ENCODE data around the gene NKTR. TPM values are rescaled to one million over a fixed set of nuclear protein-coding genes. Genes with fewer than 3 reads are reported as not detected.

Gene NKTR
- total and polyA plus RNA-seq, 9 of the 15 experiments (the other 6 are each of a cell fraction or from before 2014, with no cell fraction given), result 19.7 to 123 (median 92.6) TPM

DNA sequence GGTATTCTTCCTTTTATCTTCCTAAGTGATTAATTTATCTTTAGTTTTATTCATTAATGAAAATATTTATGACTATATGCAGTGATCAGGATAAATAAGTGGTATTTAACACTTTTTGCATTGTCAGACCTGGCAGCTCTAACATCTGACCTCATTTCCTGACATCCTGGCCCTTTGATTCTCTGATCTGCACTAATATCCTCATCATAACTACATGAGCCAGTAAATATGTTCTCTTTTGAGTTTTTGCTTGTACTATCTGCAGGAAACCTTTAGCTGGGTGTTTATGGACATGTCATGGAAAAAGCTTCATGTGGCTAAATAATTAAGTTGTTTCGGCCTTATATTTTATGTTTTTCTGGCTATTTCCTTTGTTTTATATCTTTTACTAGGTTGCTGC is 10.5 kb downstream of the NKTR start:
- 100% methylated on average over 1 of the region's 1 CpG for WGBS (ENCODE audit: insufficient coverage, low coverage, missing lambda C conversion rate)
- no peak overlapping the region for H3K4me2 ChIP-seq (ENCODE audit: insufficient read depth, low read length)
- H3K4me1 ChIP-seq (replicated peaks in 1 of 2; ENCODE audit: control insufficient read depth in 2 of 2, insufficient read depth in 2 of 2, low read length in 2 of 2), result peaks cover 0 to 10% of the 10 kb centered on the region in 2 experiments; a peak in 3 of 5 replicates
- intact Hi-C loops (cut with micrococcal nuclease), result no loop called here
- ChIA-PET POLR2A (interaction anchor here (0.6 to 2.5 kb wide), 5 partner anchors 9 to 31 kb away, joined by 3 to 13 read pairs (median 5); partner anchors contain the start of gene NKTR), CTCF (ENCODE audit: low intra/inter-chr PET ratio) (no interaction called here)
- no peak for FAIRE-seq
- DNase-seq (ENCODE audit: extremely low read depth in 1 of 4, low spot score in 3 of 4), result no peak
- H3K9ac ChIP-seq (ENCODE audit: insufficient read depth in 1 of 2, low read depth in 2 of 2, low read length in 2 of 2), result no peak overlapping the region
- ATAC-seq, result no peak
- peaks cover 84% of the 10 kb centered on the region for H3K36me3 ChIP-seq (ENCODE audit: control insufficient read depth, insufficient read depth, low read length)
- H2AFZ ChIP-seq (ENCODE audit: low read depth, low read length), result no peak overlapping the region
- 0 out of 2 replicates have a peak, but pooled peaks have one; percentile 10 for TF ChIP-seq ETV1 (tag; conservative IDR thresholded peaks at IDR 0.05; ENCODE audit: low read depth)
- TF ChIP-seq, protein P1, sequence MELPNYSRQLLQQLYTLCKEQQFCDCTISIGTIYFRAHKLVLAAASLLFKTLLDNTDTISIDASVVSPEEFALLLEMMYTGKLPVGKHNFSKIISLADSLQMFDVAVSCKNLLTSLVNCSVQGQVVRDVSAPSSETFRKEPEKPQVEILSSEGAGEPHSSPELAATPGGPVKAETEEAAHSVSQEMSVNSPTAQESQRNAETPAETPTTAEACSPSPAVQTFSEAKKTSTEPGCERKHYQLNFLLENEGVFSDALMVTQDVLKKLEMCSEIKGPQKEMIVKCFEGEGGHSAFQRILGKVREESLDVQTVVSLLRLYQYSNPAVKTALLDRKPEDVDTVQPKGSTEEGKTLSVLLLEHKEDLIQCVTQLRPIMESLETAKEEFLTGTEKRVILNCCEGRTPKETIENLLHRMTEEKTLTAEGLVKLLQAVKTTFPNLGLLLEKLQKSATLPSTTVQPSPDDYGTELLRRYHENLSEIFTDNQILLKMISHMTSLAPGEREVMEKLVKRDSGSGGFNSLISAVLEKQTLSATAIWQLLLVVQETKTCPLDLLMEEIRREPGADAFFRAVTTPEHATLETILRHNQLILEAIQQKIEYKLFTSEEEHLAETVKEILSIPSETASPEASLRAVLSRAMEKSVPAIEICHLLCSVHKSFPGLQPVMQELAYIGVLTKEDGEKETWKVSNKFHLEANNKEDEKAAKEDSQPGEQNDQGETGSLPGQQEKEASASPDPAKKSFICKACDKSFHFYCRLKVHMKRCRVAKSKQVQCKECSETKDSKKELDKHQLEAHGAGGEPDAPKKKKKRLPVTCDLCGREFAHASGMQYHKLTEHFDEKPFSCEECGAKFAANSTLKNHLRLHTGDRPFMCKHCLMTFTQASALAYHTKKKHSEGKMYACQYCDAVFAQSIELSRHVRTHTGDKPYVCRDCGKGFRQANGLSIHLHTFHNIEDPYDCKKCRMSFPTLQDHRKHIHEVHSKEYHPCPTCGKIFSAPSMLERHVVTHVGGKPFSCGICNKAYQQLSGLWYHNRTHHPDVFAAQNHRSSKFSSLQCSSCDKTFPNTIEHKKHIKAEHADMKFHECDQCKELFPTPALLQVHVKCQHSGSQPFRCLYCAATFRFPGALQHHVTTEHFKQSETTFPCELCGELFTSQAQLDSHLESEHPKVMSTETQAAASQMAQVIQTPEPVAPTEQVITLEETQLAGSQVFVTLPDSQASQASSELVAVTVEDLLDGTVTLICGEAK (IDR thresholded peaks at IDR 0.05), result no peak
- TF ChIP-seq, protein P1 (CRISPR knock-in tag; IDR thresholded peaks at IDR 0.05), result no peak
- H3K9me3 ChIP-seq (replicated peaks; ENCODE audit: control insufficient read depth, insufficient read depth, low read depth, low read length), result no peaks in the 10 kb centered on the region
- peak overlapping the region; percentile 26; the same call in 1 of the 3 replicates for H3K27ac ChIP-seq (ENCODE audit: extremely low read depth, low read depth, low read length)
- no peaks in the 10 kb centered on the region for H3K9me1 ChIP-seq (ENCODE audit: control insufficient read depth, insufficient read depth, low read length)
- no TSS peak for BruUV-seq (replicated peaks)
- no peaks in the 10 kb centered on the region for H3K27me3 ChIP-seq (ENCODE audit: control insufficient read depth in 2 of 2, insufficient read depth in 2 of 2, low read length in 2 of 2)
- H3K4me3 ChIP-seq, result no peak overlapping the region
- H3K79me2 ChIP-seq (ENCODE audit: control insufficient read depth, insufficient read depth, low read length), result peaks cover 98% of the 10 kb centered on the region
- H4K20me1 ChIP-seq (replicated peaks; ENCODE audit: control insufficient read depth, insufficient read depth, low read length), result peaks cover 10% of the 10 kb centered on the region; the same call in 1 of the 2 replicates
- in situ Hi-C loops (cut with MboI), result no loop called here

Data from K562 (cell line).